A673 (cell line): ENCODE results near the gene TOR1A.

ENCODE experiments used
- EZH2 ChIP-seq: fragments of 200-600 bp; sonication (generic); IDR thresholded peaks from 2 replicates; pipeline ENCODE4 v1.6.1; 2017; ENCODE audit warnings: borderline replicate concordance, low read depth, mild to moderate bottlenecking, mixed read lengths, antibody characterized with exemption, low read length; ENCODE audit not compliant: poor library complexity, severe bottlenecking
- TF ChIP-seq, protein P1 (sequence below): fragments of 300-800, 200-600 bp; sonication (generic); conservative IDR thresholded peaks from 2 replicates; pipeline ENCODE4 v1.5.1; 2017; ENCODE audit warnings: low read depth, mild to moderate bottlenecking, antibody characterized with exemption, low read length, moderate library complexity, mixed read lengths

DNA sequence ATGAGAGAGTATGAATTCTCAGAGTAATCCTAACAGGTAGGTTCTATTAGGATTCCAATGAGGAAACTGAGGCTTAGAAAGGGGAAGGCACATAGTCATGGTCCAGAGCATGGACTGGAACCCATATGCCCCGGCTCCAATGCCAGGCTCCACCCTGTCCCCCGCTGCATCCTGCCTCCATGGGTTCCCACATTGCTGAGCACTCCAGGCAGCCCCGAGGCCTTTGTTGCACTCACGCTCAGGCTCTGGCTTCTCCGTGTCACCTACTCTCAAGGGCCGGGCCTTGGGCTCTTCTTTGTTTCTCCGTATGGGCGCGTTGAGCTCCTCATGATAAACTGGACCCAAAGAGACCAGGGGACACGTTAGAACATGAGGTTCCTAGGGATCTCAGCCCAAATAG is 5.0 kb upstream of the TOR1A start:
- TF ChIP-seq, protein P1, sequence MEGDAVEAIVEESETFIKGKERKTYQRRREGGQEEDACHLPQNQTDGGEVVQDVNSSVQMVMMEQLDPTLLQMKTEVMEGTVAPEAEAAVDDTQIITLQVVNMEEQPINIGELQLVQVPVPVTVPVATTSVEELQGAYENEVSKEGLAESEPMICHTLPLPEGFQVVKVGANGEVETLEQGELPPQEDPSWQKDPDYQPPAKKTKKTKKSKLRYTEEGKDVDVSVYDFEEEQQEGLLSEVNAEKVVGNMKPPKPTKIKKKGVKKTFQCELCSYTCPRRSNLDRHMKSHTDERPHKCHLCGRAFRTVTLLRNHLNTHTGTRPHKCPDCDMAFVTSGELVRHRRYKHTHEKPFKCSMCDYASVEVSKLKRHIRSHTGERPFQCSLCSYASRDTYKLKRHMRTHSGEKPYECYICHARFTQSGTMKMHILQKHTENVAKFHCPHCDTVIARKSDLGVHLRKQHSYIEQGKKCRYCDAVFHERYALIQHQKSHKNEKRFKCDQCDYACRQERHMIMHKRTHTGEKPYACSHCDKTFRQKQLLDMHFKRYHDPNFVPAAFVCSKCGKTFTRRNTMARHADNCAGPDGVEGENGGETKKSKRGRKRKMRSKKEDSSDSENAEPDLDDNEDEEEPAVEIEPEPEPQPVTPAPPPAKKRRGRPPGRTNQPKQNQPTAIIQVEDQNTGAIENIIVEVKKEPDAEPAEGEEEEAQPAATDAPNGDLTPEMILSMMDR = no peak
- no peak for TF ChIP-seq EZH2
